ENCODE measurements around the gene ZAP70. TPM values are rescaled to one million over a fixed set of nuclear protein-coding genes. Genes with fewer than 3 reads are reported as not detected.

The ZAP70 gene
- total and polyA plus RNA-seq, 2 of the 13 experiments (the other 11 are each of a cell fraction or from before 2014, with no cell fraction given), result 0.51 to 4.0 TPM

DNA sequence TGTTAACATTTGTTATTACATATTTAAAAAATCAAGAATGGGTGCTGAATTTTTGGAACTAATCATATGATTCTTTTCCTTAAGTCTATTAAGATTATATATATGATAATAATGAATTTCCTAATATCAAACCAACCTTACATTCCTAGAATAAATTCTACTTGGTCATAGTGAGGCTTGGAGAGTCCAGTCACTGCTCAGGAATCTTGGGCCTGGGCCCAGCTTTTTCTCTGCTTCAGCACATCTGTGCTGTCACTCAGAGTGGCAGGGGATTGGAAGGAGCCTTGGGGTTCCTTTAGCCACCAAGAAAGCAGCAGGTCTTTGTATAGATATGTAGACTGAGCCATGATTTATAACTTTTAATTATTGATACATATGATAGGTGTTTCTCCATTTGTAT is 19.9 kb upstream of the ZAP70 start:
- Histone ChIP-seq H3K4me3 (replicated peaks in 1 of 3; ENCODE audit: insufficient read depth in 1 of 3, low read depth in 2 of 3, low read length in 3 of 3) (no peak overlapping the region), H3K36me3 (replicated peaks in 1 of 2; ENCODE audit: control insufficient read depth in 1 of 2, insufficient read depth in 2 of 2, low read length in 2 of 2) (no peaks in the 10 kb centered on the region), H3K9ac (ENCODE audit: insufficient read depth, low read depth, low read length) (no peak overlapping the region), H2AFZ (ENCODE audit: low read length) (no peak overlapping the region), H3K27me3 (ENCODE audit: control insufficient read depth in 1 of 2, insufficient read depth in 2 of 2, low read length in 2 of 2) (no peaks in the 10 kb centered on the region), H3K27ac (ENCODE audit: extremely low read length, insufficient read depth, low read length) (no peak overlapping the region), H3K79me2 (ENCODE audit: insufficient read depth, low read length) (no peaks in the 10 kb centered on the region), H3K4me2 (ENCODE audit: low read depth, low read length) (no peak overlapping the region), H3K9me3 (ENCODE audit: low read length) (no peaks in the 10 kb centered on the region), H3K4me1 (ENCODE audit: insufficient read depth, low read length) (peaks cover 5% of the 10 kb centered on the region; the same call in 1 of the 2 replicates), H4K20me1 (ENCODE audit: insufficient read depth, low read length) (no peaks in the 10 kb centered on the region)
- TF ChIP-seq GABPA (IDR thresholded peaks at IDR 0.05; ENCODE audit: low read depth, low read length) (no peak), GABPA (CRISPR knock-in tag; IDR thresholded peaks at IDR 0.05; ENCODE audit: low read depth) (no peak), AGO1 (IDR thresholded peaks at IDR 0.05; ENCODE audit: low read depth, low read length, poor library complexity, severe bottlenecking) (no peak), ZNF678 (CRISPR knock-in tag; IDR thresholded peaks at IDR 0.05) (no peak), FOXJ3 (CRISPR knock-in tag; IDR thresholded peaks at IDR 0.05; ENCODE audit: borderline replicate concordance) (no peak), ATF2 (CRISPR knock-in tag; IDR thresholded peaks at IDR 0.05) (no peak), TBL1XR1 (IDR thresholded peaks at IDR 0.05; ENCODE audit: borderline replicate concordance, low read length, partially characterized antibody) (no peak), HES4 (CRISPR knock-in tag; IDR thresholded peaks at IDR 0.05; ENCODE audit: borderline replicate concordance) (no peak), ZKSCAN5 (CRISPR knock-in tag; IDR thresholded peaks at IDR 0.05) (no peak), SNAPC2 (CRISPR knock-in tag; IDR thresholded peaks at IDR 0.05) (no peak)
- TF ChIP-seq, protein P1, sequence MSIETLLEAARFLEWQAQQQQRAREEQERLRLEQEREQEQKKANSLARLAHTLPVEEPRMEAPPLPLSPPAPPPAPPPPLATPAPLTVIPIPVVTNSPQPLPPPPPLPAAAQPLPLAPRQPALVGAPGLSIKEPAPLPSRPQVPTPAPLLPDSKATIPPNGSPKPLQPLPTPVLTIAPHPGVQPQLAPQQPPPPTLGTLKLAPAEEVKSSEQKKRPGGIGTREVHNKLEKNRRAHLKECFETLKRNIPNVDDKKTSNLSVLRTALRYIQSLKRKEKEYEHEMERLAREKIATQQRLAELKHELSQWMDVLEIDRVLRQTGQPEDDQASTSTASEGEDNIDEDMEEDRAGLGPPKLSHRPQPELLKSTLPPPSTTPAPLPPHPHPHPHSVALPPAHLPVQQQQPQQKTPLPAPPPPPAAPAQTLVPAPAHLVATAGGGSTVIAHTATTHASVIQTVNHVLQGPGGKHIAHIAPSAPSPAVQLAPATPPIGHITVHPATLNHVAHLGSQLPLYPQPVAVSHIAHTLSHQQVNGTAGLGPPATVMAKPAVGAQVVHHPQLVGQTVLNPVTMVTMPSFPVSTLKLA (IDR thresholded peaks at IDR 0.05), result no peak
- TF ChIP-seq, protein P2, sequence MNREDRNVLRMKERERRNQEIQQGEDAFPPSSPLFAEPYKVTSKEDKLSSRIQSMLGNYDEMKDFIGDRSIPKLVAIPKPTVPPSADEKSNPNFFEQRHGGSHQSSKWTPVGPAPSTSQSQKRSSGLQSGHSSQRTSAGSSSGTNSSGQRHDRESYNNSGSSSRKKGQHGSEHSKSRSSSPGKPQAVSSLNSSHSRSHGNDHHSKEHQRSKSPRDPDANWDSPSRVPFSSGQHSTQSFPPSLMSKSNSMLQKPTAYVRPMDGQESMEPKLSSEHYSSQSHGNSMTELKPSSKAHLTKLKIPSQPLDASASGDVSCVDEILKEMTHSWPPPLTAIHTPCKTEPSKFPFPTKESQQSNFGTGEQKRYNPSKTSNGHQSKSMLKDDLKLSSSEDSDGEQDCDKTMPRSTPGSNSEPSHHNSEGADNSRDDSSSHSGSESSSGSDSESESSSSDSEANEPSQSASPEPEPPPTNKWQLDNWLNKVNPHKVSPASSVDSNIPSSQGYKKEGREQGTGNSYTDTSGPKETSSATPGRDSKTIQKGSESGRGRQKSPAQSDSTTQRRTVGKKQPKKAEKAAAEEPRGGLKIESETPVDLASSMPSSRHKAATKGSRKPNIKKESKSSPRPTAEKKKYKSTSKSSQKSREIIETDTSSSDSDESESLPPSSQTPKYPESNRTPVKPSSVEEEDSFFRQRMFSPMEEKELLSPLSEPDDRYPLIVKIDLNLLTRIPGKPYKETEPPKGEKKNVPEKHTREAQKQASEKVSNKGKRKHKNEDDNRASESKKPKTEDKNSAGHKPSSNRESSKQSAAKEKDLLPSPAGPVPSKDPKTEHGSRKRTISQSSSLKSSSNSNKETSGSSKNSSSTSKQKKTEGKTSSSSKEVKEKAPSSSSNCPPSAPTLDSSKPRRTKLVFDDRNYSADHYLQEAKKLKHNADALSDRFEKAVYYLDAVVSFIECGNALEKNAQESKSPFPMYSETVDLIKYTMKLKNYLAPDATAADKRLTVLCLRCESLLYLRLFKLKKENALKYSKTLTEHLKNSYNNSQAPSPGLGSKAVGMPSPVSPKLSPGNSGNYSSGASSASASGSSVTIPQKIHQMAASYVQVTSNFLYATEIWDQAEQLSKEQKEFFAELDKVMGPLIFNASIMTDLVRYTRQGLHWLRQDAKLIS (CRISPR knock-in tag; IDR thresholded peaks at IDR 0.05), result no peak
- POLR2A ChIA-PET, result no interaction called here
- BruUV-seq (replicated peaks), result no TSS peak
- FAIRE-seq (no peak), ATAC-seq (no peak), DNase-seq (ENCODE audit: low spot score) (no peak)
- in situ Hi-C loops (cut with HindIII; ENCODE audit: extremely low pct_ligation_motif_present, low pct_unique_long_range_greater_than_20kb) (no loop called here), intact Hi-C loops (cut with micrococcal nuclease; ENCODE audit: unreplicated experiment) (no loop called here)
- CTCF ChIA-PET (ENCODE audit: low intra/inter-chr PET ratio, low total read pairs), result interaction anchor here (1.0 kb wide), 1 partner anchor 102 kb away, joined by 4 read pairs; no protein-coding TSS in a partner anchor
